Activated CD8-positive, alpha-beta memory T cell treated with anti-CD3 and anti-CD28 coated beads for 36 hours (primary cell): ENCODE measurements around the gene LIPM. TPM values are rescaled to one million over a fixed set of nuclear protein-coding genes. Genes with fewer than 3 reads are reported as not detected.

Source experiments
- CTCF ChIA-PET: fragments of 350-600 bp; sonication (Branson Sonifier 250); formaldehyde crosslinking; loops from one replicate; lab custom pipeline; 2021; ENCODE audit warnings: antibody characterized with exemption; lab: Charles Lee
- POLR2A ChIA-PET: fragments of 350-600 bp; sonication (Branson Sonifier 250); formaldehyde crosslinking; loops from one replicate; lab custom pipeline; 2021; ENCODE audit warnings: antibody characterized with exemption; lab: Charles Lee
- total RNA-seq, 2 experiments: library from RNA; stranded (reverse); gene quantifications; one replicate each; pipeline ENCODE4 v1.2.3, GENCODE V29; 2021

Gene LIPM
- not detected for total RNA-seq

GRCh38 chr10:88802523-88803285 is at the start of gene LIPM:
Gene LIPM, plus strand, starts transcription at chr10:88802730. Its CDS starts 167 bp downstream, at chr10:88802897.
- ChIA-PET CTCF (no interaction called here), POLR2A (no interaction called here)

- ChIA-PET POLR2A (no interaction called here), CTCF (no interaction called here)
Observed at GRCh38 chr10:88754287-88754686, 48.2 kb upstream of the LIPM start.

- CTCF ChIA-PET: no interaction called here
Observed at GRCh38 chr10:88755753-88756152, 46.8 kb upstream of the LIPM start.

GRCh38 chr10:88756660-88757059 is 45.9 kb upstream of the LIPM start:
- POLR2A ChIA-PET: no interaction called here
- CTCF ChIA-PET: no interaction called here

More at GRCh38 chr10:88755753-88756152, 46.8 kb upstream of the LIPM start:
- POLR2A ChIA-PET: no interaction called here

- ChIA-PET POLR2A (no interaction called here), CTCF (interaction anchor here (1.2 kb wide), 1 partner anchor 50 kb away, joined by 5 read pairs; no protein-coding TSS in a partner anchor)
Observed at GRCh38 chr10:88759366-88760101, 43.0 kb upstream of the LIPM start, which contains the start of gene LIPN. Gene LIPN, plus strand, starts transcription at chr10:88760020. Its CDS starts 1,386 bp downstream, at chr10:88761406.

- CTCF ChIA-PET: interaction anchor here (0.6 to 1.1 kb wide), 2 partner anchors 74 to 439 kb away, joined by 3 read pairs; no protein-coding TSS in a partner anchor
Observed at GRCh38 chr10:88762906-88763305, 39.6 kb upstream of the LIPM start.

GRCh38 chr10:88763441-88763840 is 39.1 kb upstream of the LIPM start:
- CTCF ChIA-PET: interaction anchor here (1.1 kb wide), 1 partner anchor 75 kb away, joined by 3 read pairs; no protein-coding TSS in a partner anchor
- POLR2A ChIA-PET: no interaction called here

More at GRCh38 chr10:88762906-88763305, 39.6 kb upstream of the LIPM start:
- POLR2A ChIA-PET: no interaction called here

GRCh38 chr10:88764110-88764509 is 38.4 kb upstream of the LIPM start:
- POLR2A ChIA-PET: no interaction called here
- CTCF ChIA-PET: interaction anchor here (1.1 kb wide), 1 partner anchor 76 kb away, joined by 3 read pairs; no protein-coding TSS in a partner anchor

- CTCF ChIA-PET: no interaction called here
- POLR2A ChIA-PET: no interaction called here
Observed at GRCh38 chr10:88765816-88766215, 36.7 kb upstream of the LIPM start.

- POLR2A ChIA-PET: interaction anchor here (0.6 kb wide), 1 partner anchor 304 kb away, joined by 4 read pairs; no protein-coding TSS in a partner anchor
- CTCF ChIA-PET: no interaction called here
Observed at GRCh38 chr10:88769384-88769783, 33.1 kb upstream of the LIPM start.

- ChIA-PET POLR2A (no interaction called here), CTCF (interaction anchor here (0.6 kb wide), 1 partner anchor 54 kb away, joined by 3 read pairs; no protein-coding TSS in a partner anchor)
Observed at GRCh38 chr10:88781206-88781605, 21.3 kb upstream of the LIPM start.

GRCh38 chr10:88782222-88782621 is 20.3 kb upstream of the LIPM start:
- CTCF ChIA-PET: no interaction called here
- POLR2A ChIA-PET: no interaction called here

- POLR2A ChIA-PET: no interaction called here
- CTCF ChIA-PET: no interaction called here
Observed at GRCh38 chr10:88783724-88784123, 18.8 kb upstream of the LIPM start.

GRCh38 chr10:88786032-88786770 is 16.3 kb upstream of the LIPM start:
- ChIA-PET POLR2A (no interaction called here), CTCF (no interaction called here)

- ChIA-PET POLR2A (no interaction called here), CTCF (no interaction called here)
Observed at GRCh38 chr10:88787463-88787862, 15.1 kb upstream of the LIPM start.

GRCh38 chr10:88788924-88789323 is 13.6 kb upstream of the LIPM start:
- POLR2A ChIA-PET: no interaction called here

GRCh38 chr10:88791924-88792323 is 10.6 kb upstream of the LIPM start:
- ChIA-PET POLR2A (no interaction called here), CTCF (interaction anchor here (1.3 kb wide), 1 partner anchor 18 kb away, joined by 4 read pairs; no protein-coding TSS in a partner anchor)

More at GRCh38 chr10:88788924-88789323, 13.6 kb upstream of the LIPM start:
- CTCF ChIA-PET: no interaction called here

- ChIA-PET CTCF (no interaction called here), POLR2A (no interaction called here)
Observed at GRCh38 chr10:88792661-88793060, 9.9 kb upstream of the LIPM start.

GRCh38 chr10:88793712-88794299 is 8.7 kb upstream of the LIPM start:
- ChIA-PET POLR2A (interaction anchor here (0.5 kb wide), 1 partner anchor 907 kb away, joined by 4 read pairs; the partner anchor contains the start of gene KIF20B), CTCF (no interaction called here)
